ENCODE results near the gene HYAL2. TPM values are rescaled to one million over a fixed set of nuclear protein-coding genes. Genes with fewer than 3 reads are reported as not detected.

The HYAL2 gene
- total and polyA plus RNA-seq, 7 donors, result 8.6 to 62.6 (median 42.4) TPM

GRCh38 chr3:50300681-50301254, 21.8 kb downstream of the HYAL2 start:
- intact Hi-C loops (cut with DNase I), result no loop called here
- Histone ChIP-seq H3K36me3 (no peaks in the 10 kb centered on the region), H3K9me3 (no peaks in the 10 kb centered on the region), H3K4me1 (peaks cover 4 to 45% (median 40%) of the 10 kb centered on the region in 4 donors), H3K27ac (peak overlapping the region; percentile 88 to 89 (median 88)), H3K27me3 (no peaks in the 10 kb centered on the region), H3K4me3 (no peak overlapping the region)
- TF ChIP-seq EP300 (IDR thresholded peaks at IDR 0.05), result no peak
- TF ChIP-seq POLR2A (IDR thresholded peaks at IDR 0.05), result no peak
- no peak for TF ChIP-seq CTCF (IDR thresholded peaks at IDR 0.05)
- TF ChIP-seq POLR2AphosphoS5 (IDR thresholded peaks at IDR 0.05), result no peak
- WGBS, 2 donors, result 92 to 94% methylated on average over 6 of the region's 6 CpGs
- DNase-seq, result no peak

GRCh38 chr3:50299929-50300680, 22.4 kb downstream of the HYAL2 start:
- intact Hi-C loops (cut with DNase I), result loop anchor here (2.0 kb wide), 1 partner anchor 21 kb away; no protein-coding TSS in a partner anchor
- Histone ChIP-seq H3K4me3 (peak overlapping the region; percentile 38 to 69 (median 63)), H3K36me3 (no peaks in the 10 kb centered on the region), H3K27ac (peak overlapping the region; percentile 88 to 89 (median 88)), H3K27me3 (no peaks in the 10 kb centered on the region), H3K4me1 (peaks cover 4 to 45% (median 40%) of the 10 kb centered on the region in 4 donors), H3K9me3 (no peaks in the 10 kb centered on the region)
- TF ChIP-seq POLR2AphosphoS5 (IDR thresholded peaks at IDR 0.05), result peak in 1 of 4 donors; percentile 6
- no peak for TF ChIP-seq CTCF (IDR thresholded peaks at IDR 0.05)
- peak in 1 of 2 donors; percentile 24 for TF ChIP-seq POLR2A (IDR thresholded peaks at IDR 0.05)
- DNase-seq, result peak; percentile 75
- WGBS, 2 donors, result 55 to 56% methylated on average over 12 of the region's 12 CpGs

GRCh38 chr3:50299638-50299928, 23.0 kb downstream of the HYAL2 start:
- TF ChIP-seq CTCF (IDR thresholded peaks at IDR 0.05) (no peak), EP300 (IDR thresholded peaks at IDR 0.05) (peak in 1 of 4 donors; percentile 12), POLR2A (IDR thresholded peaks at IDR 0.05) (no peak), POLR2AphosphoS5 (IDR thresholded peaks at IDR 0.05) (peak in 1 of 4 donors; percentile 3)
- intact Hi-C loops (cut with DNase I), result loop anchor here (2.0 kb wide), 1 partner anchor 21 kb away; no protein-coding TSS in a partner anchor
- DNase-seq, result no peak
- Histone ChIP-seq H3K27me3 (no peaks in the 10 kb centered on the region), H3K4me3 (peak overlapping the region; percentile 38 to 69 (median 63)), H3K27ac (peak overlapping the region; percentile 88 to 89 (median 88)), H3K9me3 (no peaks in the 10 kb centered on the region), H3K4me1 (peaks cover 4 to 45% (median 40%) of the 10 kb centered on the region in 4 donors), H3K36me3 (no peaks in the 10 kb centered on the region)
- 1 to 3% methylated on average over 12 of the region's 12 CpGs for WGBS, 2 donors

- DNase-seq, result peak; percentile 100
- H3K27me3 ChIP-seq, result no peaks in the 10 kb centered on the region
- H3K9me3 ChIP-seq, result no peaks in the 10 kb centered on the region
- H3K4me1 ChIP-seq, result peaks cover 4 to 45% (median 40%) of the 10 kb centered on the region in 4 donors
- peak within 1 kb of the TSS; percentile 60 to 69 (median 63) for H3K4me3 ChIP-seq
- H3K36me3 ChIP-seq, result no peaks in the 10 kb centered on the region
- intact Hi-C loops (cut with DNase I), result loop anchor here (2.0 kb wide), 1 partner anchor 22 kb away; no protein-coding TSS in a partner anchor
- WGBS, 2 donors, result 0 to 1% methylated on average over 61 of the region's 61 CpGs
- peak within 1 kb of the TSS; percentile 88 to 89 (median 88) for H3K27ac ChIP-seq
- peak; percentile 83 to 96 for TF ChIP-seq POLR2A (IDR thresholded peaks at IDR 0.05)
- TF ChIP-seq POLR2AphosphoS5 (IDR thresholded peaks at IDR 0.05), result peak; percentile 96 to 97 (median 97)
- TF ChIP-seq CTCF (IDR thresholded peaks at IDR 0.05), result peak; percentile 28 to 58 (median 44)
- TF ChIP-seq EP300 (IDR thresholded peaks at IDR 0.05), result no peak
Measured at GRCh38 chr3:50298836-50299637, 23.5 kb downstream of the HYAL2 start, which contains the start of the genes HYAL3 and NAA80. HYAL3 (minus strand) TSS chr3:50299405; CDS start chr3:50295602, 3,803 bp downstream. NAA80 (minus strand) TSS chr3:50299405; CDS start chr3:50297463, 1,942 bp downstream.

Measured in sigmoid colon (tissue), 7 donors.